IPS-20b (cell line): ENCODE measurements around the gene LILRB1.
"Not testable (repeated sequence)": the region's sequence is repeated elsewhere in the genome, so short reads cannot be mapped to it uniquely, and the experiment has no call there.

Experiments
- H3K27ac ChIP-seq: one replicate; pipeline ENCODE4 v1.5.1; 2013; ENCODE audit warnings: low read length
- H3K27me3 ChIP-seq: 2 replicates; pipeline ENCODE4 v1.6.1; 2013; ENCODE audit warnings: mild to moderate bottlenecking, low read length, inconsistent platforms; ENCODE audit not compliant: insufficient read depth
- H3K36me3 ChIP-seq: 2 replicates; pipeline ENCODE4 v1.6.1; 2013; ENCODE audit warnings: low read depth, mild to moderate bottlenecking, inconsistent platforms, low read length, moderate library complexity; ENCODE audit not compliant: insufficient read depth
- H3K4me1 ChIP-seq: 2 replicates; pipeline ENCODE4 v1.6.1; 2013; ENCODE audit warnings: mild to moderate bottlenecking, control low read depth, inconsistent platforms, low read length, moderate library complexity; ENCODE audit not compliant: insufficient read depth
- H3K4me3 ChIP-seq: 2 replicates; pipeline ENCODE4 v1.5.1; 2013; ENCODE audit warnings: mild to moderate bottlenecking, low read length, inconsistent platforms
- H3K9ac ChIP-seq: 2 replicates; pipeline ENCODE4 v1.6.1; 2013; ENCODE audit warnings: low read depth, mild to moderate bottlenecking, inconsistent platforms, low read length, moderate library complexity
- H3K9me3 ChIP-seq: 2 replicates; pipeline ENCODE4 v1.6.1; 2013; ENCODE audit warnings: mild to moderate bottlenecking, low read depth, low read length, inconsistent platforms; ENCODE audit not compliant: insufficient read depth

LILRB1 gene

GRCh38 chr19:54608205-54608604 is 22.1 kb upstream of the LILRB1 start:
- no peaks in the 10 kb centered on the region for H3K4me1 ChIP-seq
- peaks cover 97% of the 10 kb centered on the region for H3K9me3 ChIP-seq
- H3K27ac ChIP-seq = no peak overlapping the region
- H3K36me3 ChIP-seq = no peaks in the 10 kb centered on the region
- no peaks in the 10 kb centered on the region for H3K27me3 ChIP-seq
- no peak overlapping the region for H3K4me3 ChIP-seq
- H3K9ac ChIP-seq = no peak overlapping the region

- Histone ChIP-seq H3K4me1 (no peaks in the 10 kb centered on the region), H3K9ac (no peak overlapping the region), H3K27ac (no peak overlapping the region), H3K36me3 (no peaks in the 10 kb centered on the region), H3K27me3 (no peaks in the 10 kb centered on the region), H3K4me3 (no peak overlapping the region), H3K9me3 (peaks cover 95% of the 10 kb centered on the region)
Measured at GRCh38 chr19:54608792-54609191, 21.5 kb upstream of the LILRB1 start.

GRCh38 chr19:54609356-54609791 is 20.9 kb upstream of the LILRB1 start:
- Histone ChIP-seq H3K9ac (no peak overlapping the region), H3K4me1 (no peaks in the 10 kb centered on the region), H3K9me3 (peaks cover 95% of the 10 kb centered on the region), H3K4me3 (no peak overlapping the region), H3K27ac (no peak overlapping the region), H3K27me3 (no peaks in the 10 kb centered on the region), H3K36me3 (no peaks in the 10 kb centered on the region)

GRCh38 chr19:54612428-54612827 is 17.9 kb upstream of the LILRB1 start:
- Histone ChIP-seq H3K36me3 (no peaks in the 10 kb centered on the region), H3K4me3 (no peak overlapping the region), H3K9ac (no peak overlapping the region), H3K27ac (no peak overlapping the region), H3K9me3 (peaks cover 90% of the 10 kb centered on the region), H3K27me3 (no peaks in the 10 kb centered on the region), H3K4me1 (no peaks in the 10 kb centered on the region)

GRCh38 chr19:54614726-54615125 is 15.6 kb upstream of the LILRB1 start:
- no peaks in the 10 kb centered on the region for H3K36me3 ChIP-seq
- peaks cover 77% of the 10 kb centered on the region for H3K9me3 ChIP-seq
- no peak overlapping the region for H3K4me3 ChIP-seq
- H3K4me1 ChIP-seq = no peaks in the 10 kb centered on the region
- no peak overlapping the region for H3K27ac ChIP-seq
- H3K27me3 ChIP-seq = no peaks in the 10 kb centered on the region
- H3K9ac ChIP-seq = no peak overlapping the region

GRCh38 chr19:54616057-54616456 is 14.2 kb upstream of the LILRB1 start:
- Histone ChIP-seq H3K36me3 (no peaks in the 10 kb centered on the region), H3K27me3 (no peaks in the 10 kb centered on the region), H3K27ac (no peak overlapping the region), H3K9ac (no peak overlapping the region), H3K4me3 (no peak overlapping the region), H3K4me1 (no peaks in the 10 kb centered on the region), H3K9me3 (peaks cover 74% of the 10 kb centered on the region)

GRCh38 chr19:54616821-54617560 is 13.3 kb upstream of the LILRB1 start:
- Histone ChIP-seq H3K4me1 (no peaks in the 10 kb centered on the region), H3K36me3 (no peaks in the 10 kb centered on the region), H3K9ac (no peak overlapping the region), H3K27me3 (no peaks in the 10 kb centered on the region), H3K4me3 (no peak overlapping the region), H3K27ac (no peak overlapping the region), H3K9me3 (peaks cover 75% of the 10 kb centered on the region)

- Histone ChIP-seq H3K9me3 (peaks cover 70% of the 10 kb centered on the region), H3K4me1 (no peaks in the 10 kb centered on the region), H3K9ac (no peak overlapping the region), H3K27ac (no peak overlapping the region), H3K27me3 (no peaks in the 10 kb centered on the region), H3K4me3 (no peak overlapping the region), H3K36me3 (no peaks in the 10 kb centered on the region)
Measured at GRCh38 chr19:54620464-54620863, 9.8 kb upstream of the LILRB1 start.

- H3K9me3 ChIP-seq = peaks cover 73% of the 10 kb centered on the region
- no peak overlapping the region for H3K9ac ChIP-seq
- no peak overlapping the region for H3K27ac ChIP-seq
- H3K4me1 ChIP-seq = no peaks in the 10 kb centered on the region
- no peaks in the 10 kb centered on the region for H3K36me3 ChIP-seq
- no peak overlapping the region for H3K4me3 ChIP-seq
- no peaks in the 10 kb centered on the region for H3K27me3 ChIP-seq
Measured at GRCh38 chr19:54622431-54622830, 7.9 kb upstream of the LILRB1 start.

- H3K9ac ChIP-seq, H3K36me3 ChIP-seq, H3K4me3 ChIP-seq, H3K27ac ChIP-seq, H3K4me1 ChIP-seq, H3K27me3 ChIP-seq: not testable (repeated sequence)
- peaks cover 81% of the 10 kb centered on the region for H3K9me3 ChIP-seq
Measured at GRCh38 chr19:54624234-54624633, 6.0 kb upstream of the LILRB1 start.

- not testable (repeated sequence) for H3K9ac ChIP-seq, H3K27ac ChIP-seq, H3K36me3 ChIP-seq, H3K4me3 ChIP-seq, H3K4me1 ChIP-seq, H3K27me3 ChIP-seq
- peaks cover 86% of the 10 kb centered on the region for H3K9me3 ChIP-seq
Measured at GRCh38 chr19:54624934-54625730, 5.2 kb upstream of the LILRB1 start.

GRCh38 chr19:54626757-54627156 is 3.5 kb upstream of the LILRB1 start:
- Histone ChIP-seq H3K4me3 (no peak overlapping the region), H3K27ac (no peak overlapping the region), H3K36me3 (no peaks in the 10 kb centered on the region), H3K4me1 (no peaks in the 10 kb centered on the region), H3K9ac (no peak overlapping the region), H3K9me3 (peaks cover 84% of the 10 kb centered on the region), H3K27me3 (no peaks in the 10 kb centered on the region)
